AG10803 (cell line): ENCODE data around the gene CTDSP2.

Experiments used
- DNase-seq: peaks from one replicate; pipeline ENCODE4 v3.0.0; 2010; ENCODE audit warnings: low read depth
- H3K4me3 ChIP-seq: 2 replicates; pipeline ENCODE4 v1.5.1; 2011; ENCODE audit warnings: mild to moderate bottlenecking, low read length, control low read depth
- TF ChIP-seq, protein P1 (sequence below): conservative IDR thresholded peaks from 2 replicates; pipeline ENCODE4 v1.5.1; 2011; ENCODE audit warnings: mild to moderate bottlenecking, low read length, control low read depth, inconsistent platforms

Gene CTDSP2

DNA sequence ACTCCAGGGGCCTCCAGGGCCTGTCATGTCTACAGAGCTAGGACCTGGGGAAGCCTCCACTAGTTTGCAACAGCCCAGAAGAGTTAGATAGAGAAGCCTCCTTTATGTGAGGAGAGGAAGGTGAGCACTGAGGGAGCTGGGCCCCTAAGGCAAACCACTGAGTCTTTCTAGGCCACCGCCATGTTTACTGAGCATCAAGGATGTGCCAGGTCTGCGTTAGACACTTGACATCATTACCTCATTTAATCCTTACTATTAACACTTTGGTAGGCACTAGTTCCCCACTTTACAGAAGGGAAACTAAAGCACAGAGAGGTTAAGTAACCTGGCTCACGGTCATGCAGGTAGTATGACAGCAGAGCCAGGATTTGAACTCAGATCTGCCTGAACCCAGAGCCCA lies 12.9 kb downstream of the CTDSP2 start:
- DNase-seq, result no peak
- TF ChIP-seq, protein P1, sequence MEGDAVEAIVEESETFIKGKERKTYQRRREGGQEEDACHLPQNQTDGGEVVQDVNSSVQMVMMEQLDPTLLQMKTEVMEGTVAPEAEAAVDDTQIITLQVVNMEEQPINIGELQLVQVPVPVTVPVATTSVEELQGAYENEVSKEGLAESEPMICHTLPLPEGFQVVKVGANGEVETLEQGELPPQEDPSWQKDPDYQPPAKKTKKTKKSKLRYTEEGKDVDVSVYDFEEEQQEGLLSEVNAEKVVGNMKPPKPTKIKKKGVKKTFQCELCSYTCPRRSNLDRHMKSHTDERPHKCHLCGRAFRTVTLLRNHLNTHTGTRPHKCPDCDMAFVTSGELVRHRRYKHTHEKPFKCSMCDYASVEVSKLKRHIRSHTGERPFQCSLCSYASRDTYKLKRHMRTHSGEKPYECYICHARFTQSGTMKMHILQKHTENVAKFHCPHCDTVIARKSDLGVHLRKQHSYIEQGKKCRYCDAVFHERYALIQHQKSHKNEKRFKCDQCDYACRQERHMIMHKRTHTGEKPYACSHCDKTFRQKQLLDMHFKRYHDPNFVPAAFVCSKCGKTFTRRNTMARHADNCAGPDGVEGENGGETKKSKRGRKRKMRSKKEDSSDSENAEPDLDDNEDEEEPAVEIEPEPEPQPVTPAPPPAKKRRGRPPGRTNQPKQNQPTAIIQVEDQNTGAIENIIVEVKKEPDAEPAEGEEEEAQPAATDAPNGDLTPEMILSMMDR, result no peak
- no peak overlapping the region for H3K4me3 ChIP-seq

- TF ChIP-seq, protein P1, result no peak
- peak overlapping the region; percentile 3; the same call in 1 of the 2 replicates for H3K4me3 ChIP-seq
- DNase-seq, result peak; percentile 52
Observed at GRCh38 chr12:57832966-57833365, 13.6 kb downstream of the CTDSP2 start.

DNA sequence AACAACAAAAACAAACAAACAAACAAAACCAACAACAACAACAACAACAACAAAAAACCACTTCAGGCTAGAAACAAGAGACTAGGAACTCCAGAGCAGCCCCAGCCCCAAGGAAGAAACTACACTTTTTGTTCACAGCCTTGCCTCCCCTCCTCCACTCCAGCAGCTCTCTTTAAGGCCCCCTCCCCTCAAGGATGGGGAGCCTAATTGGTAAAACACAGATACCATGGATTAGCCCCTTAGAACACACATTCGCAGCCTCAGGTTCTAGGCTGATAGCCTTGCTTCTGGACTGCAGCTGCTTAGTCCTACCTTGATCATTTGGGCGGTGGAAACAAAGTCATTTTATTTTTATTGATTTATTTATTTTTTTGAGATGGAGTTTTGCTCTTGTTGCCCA lies 16.1 kb downstream of the CTDSP2 start:
- H3K4me3 ChIP-seq, result no peak overlapping the region
- TF ChIP-seq, protein P1, result no peak
- DNase-seq, result no peak

DNA sequence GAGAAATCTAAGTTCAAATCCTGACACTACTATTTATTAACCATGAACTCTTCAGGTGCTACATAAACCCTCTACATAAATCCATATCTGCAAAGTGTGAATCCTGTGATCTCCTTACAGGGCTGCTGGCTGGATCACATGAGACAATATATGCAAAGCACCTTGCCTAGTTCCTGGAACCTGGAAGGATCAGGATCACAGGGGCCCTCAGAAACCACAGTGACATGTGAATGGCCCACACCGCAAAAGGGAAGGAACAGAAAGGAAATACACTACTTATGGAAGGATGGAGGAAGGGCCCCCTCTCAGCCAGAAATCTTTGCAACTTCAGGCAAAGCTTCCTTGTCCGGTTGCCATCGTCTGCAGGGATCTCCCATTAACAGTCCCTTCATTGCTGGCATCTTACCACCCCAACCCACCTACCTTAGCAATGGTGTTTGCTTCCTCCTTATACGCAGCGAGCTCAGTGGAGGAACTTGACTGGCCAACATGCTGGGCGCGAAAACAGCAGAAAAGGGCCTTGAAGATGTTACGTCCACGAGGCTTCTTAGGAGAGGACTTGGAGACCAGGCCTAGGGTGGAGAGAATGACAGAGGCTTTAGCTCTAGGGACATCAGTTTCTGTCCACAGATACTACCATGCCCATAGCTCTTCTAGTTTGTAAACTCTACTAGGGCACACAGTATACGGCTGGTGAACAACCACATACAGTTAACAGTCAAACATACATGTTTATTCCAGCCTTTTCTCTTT lies 17.3 kb downstream of the CTDSP2 start:
- TF ChIP-seq, protein P1, result no peak
- no peak for DNase-seq

GRCh38 chr12:57826966-57827365 lies 19.6 kb downstream of the CTDSP2 start:
- TF ChIP-seq, protein P1, result no peak
- no peak for DNase-seq

More for the DNA sequence above, 17.3 kb downstream of the CTDSP2 start:
- H3K4me3 ChIP-seq, result no peak overlapping the region

DNA sequence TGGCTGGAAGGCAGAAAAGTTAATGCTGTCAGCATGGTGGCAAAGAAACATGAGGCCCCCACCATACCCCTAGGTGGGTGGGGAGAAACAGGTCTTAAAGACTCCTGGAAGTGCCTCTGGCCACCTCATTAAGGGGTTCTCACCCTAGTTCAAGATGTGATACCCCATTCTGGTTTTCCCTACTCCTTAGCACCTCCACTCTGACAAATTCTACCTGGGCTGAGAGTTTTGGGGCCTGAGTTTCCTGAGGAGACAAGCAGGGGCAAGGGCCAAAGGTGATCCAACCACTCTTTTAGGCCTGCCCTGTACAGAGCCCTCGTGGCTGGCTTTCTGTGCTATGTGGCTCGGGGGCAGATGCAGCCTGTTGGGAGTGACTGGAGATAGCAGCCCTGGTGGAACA lies 20.1 kb downstream of the CTDSP2 start:
- DNase-seq, result no peak
- TF ChIP-seq, protein P1, result no peak
- H3K4me3 ChIP-seq, result no peak overlapping the region

More at GRCh38 chr12:57826966-57827365, 19.6 kb downstream of the CTDSP2 start:
- no peak overlapping the region for H3K4me3 ChIP-seq

- no peak for DNase-seq
- H3K4me3 ChIP-seq, result no peak overlapping the region
- TF ChIP-seq, protein P1, result no peak
Observed at GRCh38 chr12:57825451-57825850, 21.1 kb downstream of the CTDSP2 start.
